ENCODE results near the gene PIGS.

GRCh38 chr17:28534740-28535375 lies 36.5 kb downstream of the PIGS start:
- TF ChIP-seq CTCF (conservative IDR thresholded peaks at IDR 0.05) (no peak), ZFX (IDR thresholded peaks at IDR 0.05) (no peak)

Data from C4-2B (cell line).